CD14-positive monocyte (primary cell): Measurements from ENCODE around the gene NCOA4. TPM values are rescaled to one million over a fixed set of nuclear protein-coding genes. Genes with fewer than 3 reads are reported as not detected.

Experiments
- DNase-seq, 3 donors: peaks; one replicate each; pipeline ENCODE4 v3.0.0-alpha.2; 2011 to 2022
- H2AFZ ChIP-seq: 2 replicates; pipeline ENCODE4 v1.6.0; 2012; ENCODE audit warnings: mild to moderate bottlenecking, low read depth, low read length, inconsistent platforms; ENCODE audit not compliant: insufficient read depth, poor library complexity, severe bottlenecking
- H3K27ac ChIP-seq, 2 donors: 1 replicate in 1 of 2; 2 replicates in 1 of 2; pipeline ENCODE4 v1.5.1; 2012 to 2013; ENCODE audit warnings: low read length in 2 of 2, control low read depth in 1 of 2, inconsistent platforms in 1 of 2, low read depth in 1 of 2, mild to moderate bottlenecking in 1 of 2
- H3K27me3 ChIP-seq, 2 donors: one replicate each; pipeline versions ENCODE4 v1.6.0 to v1.6.1; 2011 to 2013; ENCODE audit warnings: low read length in 2 of 2; ENCODE audit not compliant: control insufficient read depth in 2 of 2, insufficient read depth in 2 of 2
- H3K36me3 ChIP-seq, 2 donors: replicated peaks in 1 of 2; 1 replicate in 1 of 2; 2 replicates in 1 of 2; pipeline versions ENCODE4 v1.5.1 to v1.6.1; 2012 to 2013; ENCODE audit warnings: low read length in 2 of 2, control low read depth in 1 of 2, inconsistent platforms in 1 of 2, mild to moderate bottlenecking in 1 of 2; ENCODE audit not compliant: insufficient read depth in 2 of 2, control insufficient read depth in 1 of 2
- H3K4me1 ChIP-seq, 2 donors: 1 replicate in 1 of 2; 2 replicates in 1 of 2; pipeline versions ENCODE4 v1.5.1 to v1.6.1; 2012 to 2013; ENCODE audit warnings: low read length in 2 of 2, control low read depth in 1 of 2, inconsistent platforms in 1 of 2, mild to moderate bottlenecking in 1 of 2, moderate library complexity in 1 of 2; ENCODE audit not compliant: insufficient read depth in 2 of 2, control insufficient read depth in 1 of 2
- H3K4me2 ChIP-seq: replicated peaks from 2 replicates; pipeline ENCODE3; 2012; ENCODE audit warnings: low read length, moderate library complexity, mild to moderate bottlenecking; ENCODE audit not compliant: poor library complexity, severe bottlenecking; ENCODE audit errors: extremely low read depth
- H3K4me3 ChIP-seq, 3 experiments: fragments of 200-600 bp in 1 of 3; sonication (generic) in 1 of 3; replicated peaks in 1 of 3; 1 replicate in 2 of 3; 2 replicates in 1 of 3; pipeline ENCODE4 v1.5.1; 2011 to 2013; ENCODE audit warnings: low read length in 3 of 3, mild to moderate bottlenecking in 3 of 3, control low read depth in 2 of 3, low read depth in 2 of 3, inconsistent platforms in 1 of 3, moderate library complexity in 1 of 3
- H3K79me2 ChIP-seq: 2 replicates; pipeline ENCODE4 v1.6.0; 2012; ENCODE audit warnings: mild to moderate bottlenecking, control low read depth, inconsistent platforms, low read length, moderate library complexity; ENCODE audit not compliant: insufficient read depth
- H3K9ac ChIP-seq: 2 replicates; pipeline ENCODE4 v1.6.0; 2017; ENCODE audit warnings: low read length, mild to moderate bottlenecking; ENCODE audit not compliant: insufficient read depth, poor library complexity, severe bottlenecking
- H3K9me3 ChIP-seq, 2 donors: replicated peaks in 1 of 2; 1 replicate in 1 of 2; 2 replicates in 1 of 2; pipeline versions ENCODE4 v1.5.1 to v1.6.1; 2012 to 2013; ENCODE audit warnings: low read length in 2 of 2, control low read depth in 1 of 2; ENCODE audit not compliant: control insufficient read depth in 1 of 2, insufficient read depth in 1 of 2
- H4K20me1 ChIP-seq: 2 replicates; pipeline ENCODE4 v1.6.0; 2012; ENCODE audit warnings: mild to moderate bottlenecking, low read length, control low read depth, moderate library complexity; ENCODE audit not compliant: insufficient read depth
- H3K27ac Mint-ChIP-seq, 7 donors: one replicate each; pipeline ENCODE4 v1.8.0; 2020; ENCODE audit warnings: mild to moderate bottlenecking in 7 of 7, mixed read lengths in 7 of 7, moderate library complexity in 6 of 7, inconsistent platforms in 2 of 7
- H3K27me3 Mint-ChIP-seq, 3 donors: one replicate each; pipeline ENCODE4 v1.8.0; 2021 to 2022; ENCODE audit warnings: low read depth in 3 of 3, mild to moderate bottlenecking in 3 of 3, mixed read lengths in 3 of 3, moderate library complexity in 3 of 3, inconsistent platforms in 1 of 3
- H3K36me3 Mint-ChIP-seq, 2 donors: one replicate each; pipeline ENCODE4 v1.8.0; 2020; ENCODE audit warnings: mixed read lengths in 2 of 2, inconsistent platforms in 1 of 2, mild to moderate bottlenecking in 1 of 2
- H3K4me1 Mint-ChIP-seq: one replicate; pipeline ENCODE4 v1.8.0; 2020; ENCODE audit warnings: mild to moderate bottlenecking, mixed read lengths
- H3K4me3 Mint-ChIP-seq, 2 donors: one replicate each; pipeline ENCODE4 v1.8.0; 2020; ENCODE audit warnings: mild to moderate bottlenecking in 2 of 2, mixed read lengths in 2 of 2, moderate library complexity in 1 of 2
- H3K9me3 Mint-ChIP-seq, 7 donors: one replicate each; pipeline ENCODE4 v1.8.0; 2020 to 2022; ENCODE audit warnings: mixed read lengths in 7 of 7, mild to moderate bottlenecking in 6 of 7, moderate library complexity in 6 of 7, inconsistent platforms in 2 of 7
- WGBS: methylation state at CpG from one replicate; pipeline ENCODE4 v1.1.5; 2013; ENCODE audit warnings: missing lambda C conversion rate; ENCODE audit not compliant: insufficient coverage; 5-methylcytosine and 5-hydroxymethylcytosine counted together
- intact Hi-C, 2 donors: fragments of 100-400 bp; cut with micrococcal nuclease; formaldehyde crosslinking; loops; one replicate each; pipeline versions ENCODE4 v1.15.0 to v1.15.1; 2023
- polyA plus RNA-seq, 3 donors: library from polyadenylated mRNA; depleted of rRNA in 1 of 3; unstranded in 2 of 3; stranded (reverse) in 1 of 3; fragments of 300-500 nt in 2 of 3; fragments of >200 nt in 1 of 3; fragmentation: Illumina TruSeq in 2 of 3; gene quantifications; 1 replicate in 2 of 3; 2 replicates in 1 of 3; pipeline ENCODE4 v1.2.3, GENCODE V29; 2012 to 2021
- TF ChIP-seq, protein P1 (sequence below): fragments of 200-600 bp; IDR thresholded peaks from one replicate; pipeline ENCODE4 v1.8.0; 2022; ENCODE audit warnings: antibody characterized with exemption, mild to moderate bottlenecking

The NCOA4 gene
- polyA plus RNA-seq, 3 donors = 161 to 853 (median 784) TPM

DNA sequence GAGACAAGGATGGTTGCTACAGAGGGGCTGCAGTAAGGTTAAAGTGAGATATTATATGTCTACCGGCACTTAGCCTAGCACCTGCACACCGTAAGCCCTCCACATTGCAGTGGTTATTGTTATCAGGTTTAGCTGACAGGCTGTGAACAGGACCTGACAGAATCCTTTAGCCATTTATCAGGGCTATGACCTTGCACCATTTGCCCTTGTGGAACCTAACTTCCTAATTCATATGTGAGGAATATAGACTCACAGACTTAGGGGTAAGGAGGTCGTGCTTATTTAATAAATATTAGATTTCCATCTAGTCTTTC, 10.1 kb downstream of the NCOA4 start:
- H3K9ac ChIP-seq = peak overlapping the region; percentile 68
- peak; percentile 12 to 57 (median 44) for DNase-seq
- peaks cover 15 to 25% of the 10 kb centered on the region in 2 donors for H3K36me3 ChIP-seq
- H3K9me3 ChIP-seq = no peaks in the 10 kb centered on the region
- H3K4me1 Mint-ChIP-seq = peaks cover 72% of the 10 kb centered on the region
- H3K9me3 Mint-ChIP-seq = peaks cover 0 to 1% (median 0%) of the 10 kb centered on the region in 7 donors
- H3K4me3 Mint-ChIP-seq = peak overlapping the region; percentile 91 to 95
- H3K4me1 ChIP-seq = peaks cover 64 to 83% of the 10 kb centered on the region in 2 donors
- WGBS = no CpG with 5 or more reads among the region's 3 CpGs
- H4K20me1 ChIP-seq = peaks cover 73% of the 10 kb centered on the region
- H3K36me3 Mint-ChIP-seq = peaks cover 26 to 33% of the 10 kb centered on the region in 2 donors
- H3K27me3 Mint-ChIP-seq = no peaks in the 10 kb centered on the region
- H3K27me3 ChIP-seq = no peaks in the 10 kb centered on the region
- peak overlapping the region; percentile 87 to 93 for H3K27ac ChIP-seq
- H3K79me2 ChIP-seq = peaks cover 100% of the 10 kb centered on the region
- no peak overlapping the region for H2AFZ ChIP-seq
- TF ChIP-seq, protein P1, sequence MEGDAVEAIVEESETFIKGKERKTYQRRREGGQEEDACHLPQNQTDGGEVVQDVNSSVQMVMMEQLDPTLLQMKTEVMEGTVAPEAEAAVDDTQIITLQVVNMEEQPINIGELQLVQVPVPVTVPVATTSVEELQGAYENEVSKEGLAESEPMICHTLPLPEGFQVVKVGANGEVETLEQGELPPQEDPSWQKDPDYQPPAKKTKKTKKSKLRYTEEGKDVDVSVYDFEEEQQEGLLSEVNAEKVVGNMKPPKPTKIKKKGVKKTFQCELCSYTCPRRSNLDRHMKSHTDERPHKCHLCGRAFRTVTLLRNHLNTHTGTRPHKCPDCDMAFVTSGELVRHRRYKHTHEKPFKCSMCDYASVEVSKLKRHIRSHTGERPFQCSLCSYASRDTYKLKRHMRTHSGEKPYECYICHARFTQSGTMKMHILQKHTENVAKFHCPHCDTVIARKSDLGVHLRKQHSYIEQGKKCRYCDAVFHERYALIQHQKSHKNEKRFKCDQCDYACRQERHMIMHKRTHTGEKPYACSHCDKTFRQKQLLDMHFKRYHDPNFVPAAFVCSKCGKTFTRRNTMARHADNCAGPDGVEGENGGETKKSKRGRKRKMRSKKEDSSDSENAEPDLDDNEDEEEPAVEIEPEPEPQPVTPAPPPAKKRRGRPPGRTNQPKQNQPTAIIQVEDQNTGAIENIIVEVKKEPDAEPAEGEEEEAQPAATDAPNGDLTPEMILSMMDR = no peak
- H3K27ac Mint-ChIP-seq = peak overlapping the region; percentile 94 to 97 (median 97)
- H3K4me2 ChIP-seq = peak overlapping the region; percentile 85
- peak overlapping the region; percentile 66 to 91 (median 76) for H3K4me3 ChIP-seq
- intact Hi-C loops = loop anchor here in 1 of 2 donors (10.0 kb wide), 1 partner anchor 1056 kb away; no protein-coding TSS in a partner anchor

DNA sequence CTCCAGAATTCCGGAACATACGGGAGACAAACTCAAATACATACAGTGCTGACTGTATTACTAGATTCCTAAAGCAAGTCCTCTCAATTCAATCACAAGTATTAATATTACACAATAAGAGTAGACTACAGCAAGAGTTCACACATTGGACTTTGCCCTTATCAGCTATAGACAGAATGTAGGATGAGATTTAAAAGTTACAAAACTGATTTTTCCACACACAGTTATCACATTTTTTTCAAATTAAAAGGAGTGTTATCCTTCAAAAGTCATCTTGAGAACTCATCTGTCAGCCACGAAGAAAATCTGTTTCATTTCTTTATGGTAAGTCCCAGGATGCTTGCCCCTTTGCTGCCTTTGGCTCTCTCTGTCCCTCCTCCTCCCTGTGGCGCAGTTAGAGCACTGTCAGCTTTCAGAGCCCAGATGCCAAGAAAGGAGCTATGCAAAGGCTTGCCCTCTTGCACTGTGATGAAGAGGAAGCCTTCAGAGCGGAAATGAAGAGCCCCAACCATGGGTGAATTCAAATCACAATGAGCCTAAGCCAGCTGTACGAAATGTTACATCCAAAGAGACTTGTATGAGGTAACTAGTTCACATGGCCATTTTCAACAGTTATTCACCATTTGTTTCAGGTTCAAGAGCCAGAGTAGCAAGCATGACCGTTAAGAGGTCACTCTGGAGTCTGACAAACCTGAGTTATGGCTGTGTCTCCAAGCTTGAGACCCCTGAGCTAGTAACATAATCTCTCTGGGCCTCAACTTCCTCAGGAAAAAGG, 10.7 kb downstream of the NCOA4 start:
- peak overlapping the region; percentile 94 to 97 (median 97) for H3K27ac Mint-ChIP-seq
- Histone ChIP-seq H3K4me1 (peaks cover 59 to 77% of the 10 kb centered on the region in 2 donors), H3K79me2 (peaks cover 100% of the 10 kb centered on the region), H3K4me3 (peak overlapping the region; percentile 66 to 91 (median 76)), H3K9me3 (no peaks in the 10 kb centered on the region), H3K4me2 (peak overlapping the region; percentile 85), H3K9ac (peak overlapping the region; percentile 68), H3K36me3 (peaks cover 19 to 27% of the 10 kb centered on the region in 2 donors), H4K20me1 (peaks cover 73% of the 10 kb centered on the region), H3K27me3 (no peaks in the 10 kb centered on the region), H2AFZ (no peak overlapping the region), H3K27ac (peak overlapping the region; percentile 87 to 93)
- H3K4me1 Mint-ChIP-seq = peaks cover 69% of the 10 kb centered on the region
- no peaks in the 10 kb centered on the region for H3K27me3 Mint-ChIP-seq
- WGBS = 0% methylated on average over 4 of the region's 7 CpGs
- peaks cover 0 to 1% (median 0%) of the 10 kb centered on the region in 7 donors for H3K9me3 Mint-ChIP-seq
- intact Hi-C loops = loop anchor here in 1 of 2 donors (10.0 kb wide), 1 partner anchor 1055 kb away; no protein-coding TSS in a partner anchor
- H3K36me3 Mint-ChIP-seq = peaks cover 32 to 38% of the 10 kb centered on the region in 2 donors
- H3K4me3 Mint-ChIP-seq = peak overlapping the region; percentile 91 to 95
- peak; percentile 64 to 83 (median 75) for DNase-seq
- TF ChIP-seq, protein P1 = no peak
